HEK293T (cell line): ENCODE measurements around the gene GMNN.
"Not testable (repeated sequence)": the region's sequence is repeated elsewhere in the genome, so short reads cannot be mapped to it uniquely, and the experiment has no call there.

Source experiments
- CTCF ChIA-PET: fragments of 350-600 bp; formaldehyde crosslinking; extraction: SDS; loops from one replicate; lab custom pipeline; 2021; ENCODE audit warnings: antibody characterized with exemption, inconsistent platforms; lab: Yijun Ruan, JAX
- POLR2A ChIA-PET: fragments of 350-600 bp; formaldehyde crosslinking; extraction: SDS; loops from one replicate; lab custom pipeline; 2020; ENCODE audit warnings: antibody characterized with exemption, inconsistent platforms; lab: Yijun Ruan, JAX
- DNase-seq: peaks from one replicate; pipeline ENCODE4 v3.0.0; 2012; ENCODE audit warnings: mixed read lengths; ENCODE audit errors: extremely low spot score
- ARNT ChIP-seq: fragments of 450-650 bp; IDR thresholded peaks from 2 replicates; pipeline ENCODE4 v1.6.1; 2017; ENCODE audit warnings: mild to moderate bottlenecking
- CTBP1 ChIP-seq: fragments of 450-650 bp; IDR thresholded peaks from 2 replicates; pipeline ENCODE4 v1.6.1; 2016; ENCODE audit warnings: borderline replicate concordance
- ELF4 ChIP-seq: fragments of 450-650 bp; IDR thresholded peaks from 2 replicates; pipeline ENCODE4 v1.6.1; 2017; ENCODE audit warnings: antibody characterized with exemption
- FOXA1 ChIP-seq: fragments of 450-650 bp; IDR thresholded peaks from 2 replicates; pipeline ENCODE4 v1.6.1; 2016; ENCODE audit warnings: mild to moderate bottlenecking
- FOXK2 ChIP-seq: fragments of 450-650 bp; IDR thresholded peaks from 2 replicates; pipeline ENCODE4 v1.6.1; 2016; ENCODE audit warnings: mild to moderate bottlenecking
- FOXM1 ChIP-seq: fragments of 450-650 bp; IDR thresholded peaks from 2 replicates; pipeline ENCODE4 v1.6.1; 2017; ENCODE audit warnings: mild to moderate bottlenecking, borderline replicate concordance
- HDGF ChIP-seq: fragments of 450-650 bp; IDR thresholded peaks from 2 replicates; pipeline ENCODE4 v1.6.1; 2017; ENCODE audit warnings: antibody characterized with exemption, borderline replicate concordance
- L3MBTL2 ChIP-seq: fragments of 450-650 bp; conservative IDR thresholded peaks from 2 replicates; pipeline ENCODE4 v1.6.1; 2016; ENCODE audit warnings: mild to moderate bottlenecking
- LEF1 ChIP-seq: fragments of 450-650 bp; IDR thresholded peaks from 2 replicates; pipeline ENCODE4 v1.6.1; 2017; ENCODE audit warnings: mild to moderate bottlenecking, borderline replicate concordance
- NFRKB ChIP-seq: fragments of 450-650 bp; IDR thresholded peaks from 2 replicates; pipeline ENCODE4 v1.6.1; 2016; ENCODE audit warnings: mild to moderate bottlenecking, moderate library complexity
- SP1 ChIP-seq: fragments of 450-650 bp; IDR thresholded peaks from 2 replicates; pipeline ENCODE4 v1.6.1; 2017
- SUZ12 ChIP-seq: fragments of 450-650 bp; IDR thresholded peaks from 2 replicates; pipeline ENCODE4 v1.6.1; 2016; ENCODE audit warnings: mild to moderate bottlenecking
- TARDBP ChIP-seq: fragments of 450-650 bp; IDR thresholded peaks from 2 replicates; pipeline ENCODE4 v1.6.1; 2016
- ZNF384 ChIP-seq: fragments of 450-650 bp; IDR thresholded peaks from 2 replicates; pipeline ENCODE4 v1.6.1; 2016
- TF ChIP-seq, protein P1 (sequence below): fragments of 450-650 bp; IDR thresholded peaks from 2 replicates; pipeline ENCODE4 v1.6.1; 2016

GMNN gene

DNA sequence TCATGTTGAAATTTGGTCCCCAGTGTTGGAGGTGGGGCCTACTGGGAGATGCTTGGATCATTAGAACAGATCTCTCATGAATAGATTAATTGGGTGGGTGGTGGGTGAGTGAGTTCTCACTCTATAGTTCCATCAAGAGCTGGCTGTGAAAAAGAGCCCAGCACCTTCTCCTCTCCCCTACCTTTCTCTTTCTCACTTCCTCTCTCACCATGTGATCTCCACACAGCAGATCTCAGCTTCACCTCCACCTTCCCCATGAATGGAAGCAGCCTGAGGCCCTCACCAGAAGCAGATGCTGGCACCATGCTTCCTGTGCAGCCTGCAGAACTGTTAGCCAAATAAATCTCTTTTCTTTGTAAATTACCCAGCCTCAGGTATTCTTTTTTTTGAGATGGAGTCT lies 12.9 kb upstream of the GMNN start:
- no peak for DNase-seq
- POLR2A ChIA-PET = interaction anchor here (1.2 kb wide), 1 partner anchor 40 kb away, joined by 5 read pairs; no protein-coding TSS in a partner anchor
- TF ChIP-seq HDGF (no peak), FOXM1 (no peak), SUZ12 (no peak)
- TF ChIP-seq, protein P1, sequence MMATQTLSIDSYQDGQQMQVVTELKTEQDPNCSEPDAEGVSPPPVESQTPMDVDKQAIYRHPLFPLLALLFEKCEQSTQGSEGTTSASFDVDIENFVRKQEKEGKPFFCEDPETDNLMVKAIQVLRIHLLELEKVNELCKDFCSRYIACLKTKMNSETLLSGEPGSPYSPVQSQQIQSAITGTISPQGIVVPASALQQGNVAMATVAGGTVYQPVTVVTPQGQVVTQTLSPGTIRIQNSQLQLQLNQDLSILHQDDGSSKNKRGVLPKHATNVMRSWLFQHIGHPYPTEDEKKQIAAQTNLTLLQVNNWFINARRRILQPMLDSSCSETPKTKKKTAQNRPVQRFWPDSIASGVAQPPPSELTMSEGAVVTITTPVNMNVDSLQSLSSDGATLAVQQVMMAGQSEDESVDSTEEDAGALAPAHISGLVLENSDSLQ = no peak
- CTCF ChIA-PET = interaction anchor here (1.3 kb wide), 1 partner anchor 181 kb away, joined by 3 read pairs; no protein-coding TSS in a partner anchor

DNA sequence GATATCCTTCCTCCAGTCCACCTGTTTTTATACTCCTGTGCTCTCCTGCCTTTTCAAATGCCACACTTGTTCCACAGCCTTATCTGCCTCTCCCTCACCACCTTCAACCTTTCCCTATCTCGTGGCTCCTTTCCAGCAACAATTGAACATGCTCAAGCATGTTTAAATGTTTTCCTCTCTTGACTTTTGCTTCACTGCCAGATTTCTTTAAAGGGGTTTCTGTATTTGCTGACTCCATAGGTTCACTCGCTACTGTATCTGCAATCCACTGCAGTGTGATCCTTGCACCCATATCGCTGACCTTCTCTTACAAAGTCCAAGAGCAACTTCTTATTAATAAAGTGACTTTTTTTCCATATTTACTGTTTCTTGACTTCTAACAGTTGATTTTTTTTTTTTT lies 11.2 kb upstream of the GMNN start:
- POLR2A ChIA-PET = interaction anchor here (1.4 kb wide), 1 partner anchor 11 kb away, joined by 3 read pairs; the partner anchor contains the start of gene GMNN
- TF ChIP-seq ARNT (no peak), FOXK2 (no peak), FOXA1 (no peak), HDGF (no peak), ZNF384 (no peak), SP1 (no peak), NFRKB (no peak), FOXM1 (no peak), ELF4 (no peak), CTBP1 (no peak), LEF1 (no peak), SUZ12 (no peak), TARDBP (no peak), L3MBTL2 (no peak)
- TF ChIP-seq, protein P1 = no peak
- DNase-seq = no peak
- CTCF ChIA-PET = no interaction called here

DNA sequence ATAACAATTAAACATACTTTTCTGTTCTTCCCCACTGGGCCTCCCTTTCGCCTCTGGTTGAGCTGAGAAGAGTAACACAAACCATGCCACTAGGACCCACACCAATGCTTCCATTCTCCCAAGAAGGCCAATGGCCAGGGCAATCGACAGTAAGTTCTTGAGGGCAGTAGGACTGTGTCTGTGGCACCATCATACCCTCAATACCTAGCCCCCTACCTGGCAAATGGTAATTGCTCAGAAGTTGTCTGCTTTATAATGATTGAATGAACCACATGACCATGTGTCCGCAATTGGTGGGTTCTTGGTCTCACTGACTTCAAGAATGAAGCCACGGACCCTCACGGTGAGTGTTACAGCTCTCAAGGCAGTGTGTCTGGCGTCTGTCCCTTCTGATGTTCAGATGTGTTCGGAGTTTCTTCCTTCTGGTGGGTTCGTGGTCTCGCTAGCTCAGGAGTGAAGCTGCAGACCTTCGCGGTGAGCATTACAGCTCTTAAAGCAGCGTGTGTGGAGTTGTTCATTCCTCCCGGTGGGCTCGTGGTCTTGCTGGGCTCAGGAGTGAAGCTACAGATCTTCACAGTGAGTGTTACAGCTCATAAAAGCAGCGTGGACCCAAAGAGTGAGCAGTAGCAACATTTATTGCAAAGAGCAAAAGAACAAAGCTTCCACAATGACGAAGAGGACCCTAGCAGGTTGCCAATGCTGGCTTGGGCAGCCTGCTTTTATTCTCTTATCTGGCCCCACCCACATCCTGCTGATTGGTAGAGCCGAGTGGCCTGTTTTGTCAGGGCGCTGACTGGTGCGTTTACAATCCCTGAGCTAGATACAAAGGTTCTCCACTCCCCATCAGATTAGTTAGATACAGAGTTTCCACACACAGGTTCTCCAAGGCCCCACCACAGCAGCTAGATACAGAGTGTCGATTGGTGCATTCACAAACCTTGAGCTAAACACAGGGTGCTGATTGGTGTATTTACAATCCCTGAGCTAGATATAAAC lies 9.6 kb upstream of the GMNN start:
- POLR2A ChIA-PET = interaction anchor here (1.2 kb wide), 1 partner anchor 43 kb away, joined by 4 read pairs; no protein-coding TSS in a partner anchor
- DNase-seq, CTCF ChIA-PET: not testable (repeated sequence)

DNA sequence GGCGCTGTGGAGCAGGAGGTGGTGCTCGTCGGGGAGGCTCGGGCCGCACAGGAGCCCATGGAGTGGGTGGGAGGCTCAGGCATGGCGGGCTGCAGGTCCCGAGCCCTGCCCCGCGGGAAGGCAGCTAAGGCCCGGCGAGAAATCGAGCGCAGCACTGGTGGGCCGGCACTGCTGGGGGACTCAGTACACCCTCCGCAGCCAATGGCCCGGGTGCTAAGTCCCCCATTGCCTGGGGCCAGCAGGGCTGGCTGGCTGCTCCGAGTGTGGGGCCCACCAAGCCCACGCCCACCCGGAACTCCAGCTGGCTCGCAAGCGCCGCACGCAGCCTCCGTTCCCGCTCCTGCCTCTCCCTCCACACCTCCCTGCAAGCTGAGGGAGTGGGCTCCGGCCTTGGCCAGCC lies 8.8 kb upstream of the GMNN start:
- CTCF ChIA-PET, DNase-seq: not testable (repeated sequence)
- POLR2A ChIA-PET = interaction anchor here (1.2 kb wide), 1 partner anchor 44 kb away, joined by 4 read pairs; no protein-coding TSS in a partner anchor

DNA sequence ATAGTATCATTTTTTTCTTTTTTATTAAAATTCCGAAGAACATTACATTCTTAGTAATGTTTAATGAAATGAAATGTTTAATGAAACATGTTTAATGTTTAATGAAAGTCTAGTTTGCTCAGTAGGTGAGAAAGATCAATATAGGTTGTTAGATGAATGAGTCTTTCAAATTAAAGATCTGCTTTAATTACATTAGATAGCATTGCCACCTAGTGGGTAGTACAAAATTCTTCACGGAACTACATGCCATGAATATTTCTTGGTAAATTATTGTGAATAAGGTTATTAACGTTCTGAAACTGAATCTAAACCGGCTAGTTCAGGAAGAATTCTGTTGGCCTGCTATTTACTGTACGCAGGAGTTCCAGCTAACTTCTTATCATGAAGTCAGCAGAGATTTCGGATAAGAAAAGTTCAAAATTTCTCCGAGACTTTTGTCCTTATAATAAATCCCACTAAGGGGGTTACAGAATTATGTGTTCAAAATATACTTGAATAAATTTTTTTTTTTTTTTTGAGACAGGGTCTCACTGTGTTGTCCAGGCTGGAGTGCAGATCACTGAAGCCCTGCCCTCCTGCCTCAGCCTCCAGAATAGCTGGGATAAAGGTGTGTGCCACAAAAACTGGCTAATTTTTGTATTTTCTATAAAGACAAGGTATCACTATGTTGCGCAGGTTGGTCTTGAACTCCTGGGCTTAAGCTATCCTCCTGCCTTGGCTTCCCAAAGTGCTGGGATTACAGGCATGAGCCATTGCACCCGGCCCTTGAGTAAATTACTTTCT lies 7.9 kb upstream of the GMNN start:
- no peak for DNase-seq
- ChIA-PET CTCF (interaction anchor here (0.7 to 1.1 kb wide), 3 partner anchors 187 to 1301 kb away, joined by 3 to 6 read pairs (median 4); no protein-coding TSS in a partner anchor), POLR2A (no interaction called here)
- TF ChIP-seq CTBP1 = no peak
- no peak for TF ChIP-seq HDGF
- no peak for TF ChIP-seq ELF4
- TF ChIP-seq ZNF384 = no peak
- no peak for TF ChIP-seq L3MBTL2
- no peak for TF ChIP-seq ARNT
- TF ChIP-seq FOXK2 = no peak
- no peak for TF ChIP-seq FOXA1
- TF ChIP-seq SP1 = no peak
- no peak for TF ChIP-seq SUZ12
- TF ChIP-seq TARDBP = no peak
- no peak for TF ChIP-seq LEF1
- TF ChIP-seq, protein P1 = no peak
- no peak for TF ChIP-seq NFRKB
- TF ChIP-seq FOXM1 = no peak

DNA sequence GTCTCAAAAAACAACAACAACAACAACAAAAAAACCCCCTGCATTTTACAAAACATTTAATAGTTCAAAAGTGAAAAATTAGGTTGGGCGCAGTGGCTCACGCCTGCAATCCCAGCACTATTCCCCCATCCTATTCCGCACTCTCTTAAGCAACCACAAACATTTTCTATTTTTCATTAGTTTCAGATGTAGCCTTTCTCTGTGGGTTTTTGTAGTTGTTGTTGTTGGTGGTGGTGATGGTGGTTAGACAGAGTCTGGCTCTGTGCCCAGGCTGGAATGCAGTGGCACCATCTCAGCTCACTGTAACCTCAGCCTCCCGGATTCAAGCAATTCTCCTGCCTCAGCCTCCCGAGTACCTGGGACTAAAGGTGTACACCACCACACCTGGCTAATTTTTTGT lies 6.4 kb upstream of the GMNN start:
- TF ChIP-seq SUZ12 = no peak
- TF ChIP-seq, protein P1 = no peak
- CTCF ChIA-PET = no interaction called here
- no peak for DNase-seq
- POLR2A ChIA-PET = no interaction called here
